GM21447 (cell line): ENCODE measurements around the gene CACNA2D3.
"Not testable (repeated sequence)": the region's sequence is repeated elsewhere in the genome, so short reads cannot be mapped to it uniquely, and the experiment has no call there.

Experiments used
- ATAC-seq: cut with Tn5 transposase; IDR thresholded peaks from one replicate; pipeline ENCODE4 v1.9.1; 2021; ENCODE audit not compliant: unreplicated experiment

Gene CACNA2D3

DNA sequence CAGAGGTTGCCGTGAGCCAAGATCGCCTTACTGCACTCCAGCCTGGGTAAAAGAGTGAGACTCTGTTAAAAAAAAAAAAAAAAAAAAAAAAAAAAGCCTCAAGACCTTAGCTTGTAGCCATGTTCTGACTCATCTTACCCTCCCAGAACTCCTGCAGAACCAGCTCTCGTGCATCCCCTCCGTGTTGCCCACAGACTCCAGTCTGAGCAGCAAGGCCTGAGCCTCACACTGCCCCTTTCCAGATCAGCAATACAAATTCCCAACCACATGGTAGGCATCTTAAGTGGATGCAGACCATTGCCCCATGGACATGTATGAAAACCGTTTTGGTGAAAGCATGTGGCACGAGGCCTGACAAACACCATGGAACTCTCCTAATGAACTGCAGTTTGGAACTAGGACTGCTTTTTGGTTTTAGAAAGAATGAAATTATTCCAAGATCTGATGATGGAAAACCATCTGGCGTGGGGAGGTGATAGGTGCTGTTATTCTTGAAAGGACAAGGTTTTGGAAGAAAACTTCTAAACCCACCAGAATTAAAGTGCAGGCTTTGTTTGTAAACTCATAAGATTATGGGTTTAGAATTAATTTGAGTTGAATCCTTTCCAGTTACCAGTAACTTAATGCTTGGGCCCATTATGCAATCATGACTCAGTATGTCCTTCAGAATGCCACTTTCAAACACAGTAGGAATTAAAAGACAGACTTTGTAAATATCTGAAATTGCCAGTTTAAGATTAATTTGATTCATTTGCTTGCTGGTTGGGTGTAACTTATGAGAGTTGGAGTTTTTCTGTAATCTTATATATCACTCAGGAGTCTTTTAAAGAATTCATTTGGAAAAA, 969.3 kb downstream of the CACNA2D3 start:
- no peak for ATAC-seq

DNA sequence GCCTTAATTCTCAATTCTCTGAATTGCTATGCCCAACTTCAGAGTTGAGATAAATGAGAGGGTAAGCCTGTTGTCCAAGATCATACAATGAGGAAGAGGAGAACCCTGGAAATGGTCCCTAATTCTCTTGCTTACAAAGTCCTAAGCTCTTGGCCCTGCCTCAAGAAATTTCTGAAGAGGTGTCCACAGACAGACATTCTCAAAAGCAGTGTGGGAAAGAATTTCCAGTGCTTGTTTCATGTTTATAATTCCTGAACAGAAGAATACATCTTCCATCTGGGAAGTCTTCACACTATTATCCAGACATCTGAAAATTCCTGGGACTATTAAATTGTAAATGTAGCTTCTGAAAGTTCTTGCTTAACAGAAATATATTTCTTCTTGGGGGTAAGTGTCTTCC, 972.3 kb downstream of the CACNA2D3 start:
- no peak for ATAC-seq

DNA sequence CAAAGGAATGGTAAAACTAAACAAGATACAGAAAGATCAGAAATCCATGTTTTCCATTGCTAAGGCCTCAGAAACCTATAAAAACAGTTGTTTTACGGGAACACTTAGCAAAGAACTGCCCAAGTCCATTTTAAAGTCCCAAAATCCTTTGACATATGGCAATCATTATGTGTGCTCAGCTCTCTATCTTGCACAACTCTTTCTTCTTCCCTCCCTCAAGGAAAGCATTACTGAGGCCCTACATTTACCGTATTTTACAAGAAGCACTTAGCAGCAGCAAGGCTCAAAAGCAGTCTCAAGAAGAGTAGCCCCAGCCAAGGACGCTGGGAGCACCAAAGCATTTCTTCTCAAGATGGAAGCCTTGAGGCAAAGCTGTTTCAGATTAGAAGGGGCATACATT, 975.1 kb downstream of the CACNA2D3 start:
- no peak for ATAC-seq

DNA sequence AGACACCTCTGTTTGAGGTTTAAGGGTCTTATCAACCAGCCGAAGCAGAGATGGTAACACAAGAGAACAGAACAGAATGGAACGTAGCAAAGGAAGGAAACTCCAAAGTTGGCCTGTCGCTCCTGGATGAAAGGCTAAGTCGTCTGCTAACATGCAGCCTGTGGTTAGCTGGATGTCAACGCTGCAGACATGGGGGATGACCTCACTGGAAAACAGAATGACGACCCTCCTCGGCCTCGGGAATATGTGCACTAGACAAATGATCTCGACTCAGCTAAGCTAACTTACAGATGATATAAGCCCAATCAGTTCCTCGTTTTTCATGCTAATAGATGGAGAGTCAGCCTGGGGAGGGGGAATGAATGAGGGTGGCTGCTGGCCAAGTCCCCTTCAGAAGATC, 983.3 kb downstream of the CACNA2D3 start:
- no peak for ATAC-seq

DNA sequence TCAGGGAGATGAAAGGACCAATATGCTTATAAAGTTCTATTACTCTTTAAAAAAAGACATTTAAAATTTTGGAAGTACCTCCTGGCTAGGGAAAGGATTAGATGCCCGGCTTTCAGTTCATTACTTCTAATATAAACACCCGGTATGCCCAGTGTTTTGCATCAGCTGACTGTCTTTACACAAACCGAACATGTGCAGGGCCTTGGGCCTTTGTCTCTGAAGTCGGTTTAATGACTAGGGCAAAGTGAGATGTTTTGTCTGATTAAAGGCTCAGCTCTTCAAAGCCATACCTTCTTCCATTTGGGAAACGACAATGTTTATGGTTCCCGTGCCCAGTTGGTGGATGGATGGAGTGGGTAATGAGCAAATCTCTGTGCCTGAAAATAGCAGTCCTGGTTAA, 984.8 kb downstream of the CACNA2D3 start:
- ATAC-seq: no peak

DNA sequence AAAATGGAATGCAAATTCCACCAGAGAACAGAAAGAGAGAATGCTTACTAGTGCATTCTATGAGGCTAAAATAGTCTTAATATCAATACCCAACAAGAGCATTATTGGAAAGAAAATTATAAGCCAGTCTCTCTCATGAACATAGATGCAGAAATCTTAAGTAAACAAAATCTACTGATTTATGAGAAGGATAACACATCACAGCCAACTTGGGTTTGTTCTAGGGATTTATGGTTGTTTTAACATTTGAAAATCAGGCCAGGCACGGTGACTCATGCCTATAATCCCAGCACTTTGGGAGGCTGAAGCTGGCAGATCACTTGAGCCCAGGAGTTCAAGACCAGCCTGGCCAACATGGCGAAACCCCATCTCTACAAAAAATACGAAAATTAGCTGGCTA, 989.6 kb downstream of the CACNA2D3 start:
- ATAC-seq: not testable (repeated sequence)

DNA sequence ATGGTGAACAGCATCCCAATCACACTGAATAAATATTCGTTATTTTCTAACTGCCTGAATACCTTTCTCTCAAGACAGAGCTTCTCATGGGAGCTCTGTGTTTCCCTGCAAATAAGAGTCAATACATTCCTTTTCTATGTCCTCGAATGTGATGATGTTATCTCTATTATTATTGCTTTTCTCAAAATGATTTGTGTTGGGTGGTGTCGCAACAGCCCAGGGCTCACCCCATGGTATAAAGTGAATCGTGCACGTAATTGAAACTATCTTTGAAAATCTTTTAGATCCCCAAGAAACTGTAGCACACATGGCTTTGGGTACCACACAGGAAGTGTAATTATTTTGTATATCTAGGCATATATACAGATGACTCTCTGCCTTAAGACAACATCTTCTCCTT, 996.1 kb downstream of the CACNA2D3 start:
- no peak for ATAC-seq

DNA sequence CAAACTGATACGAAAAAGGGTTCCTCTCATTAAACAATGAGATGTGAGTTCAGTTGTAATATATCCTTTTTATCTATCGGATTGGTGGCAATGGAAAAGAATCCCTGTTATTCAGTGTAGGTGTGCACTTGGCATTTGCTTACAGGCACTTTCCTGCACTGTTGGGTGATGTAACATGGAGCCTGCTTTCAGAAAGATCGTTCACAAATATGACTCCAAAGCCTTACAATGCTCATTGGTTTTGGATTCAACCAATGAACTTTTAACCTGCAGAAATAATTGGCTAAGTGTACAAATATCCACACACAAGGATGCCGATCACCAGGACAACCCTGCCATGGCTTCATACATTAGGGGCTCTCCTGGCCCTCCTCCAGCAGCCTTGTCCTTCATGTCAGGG, 996.9 kb downstream of the CACNA2D3 start:
- no peak for ATAC-seq

DNA sequence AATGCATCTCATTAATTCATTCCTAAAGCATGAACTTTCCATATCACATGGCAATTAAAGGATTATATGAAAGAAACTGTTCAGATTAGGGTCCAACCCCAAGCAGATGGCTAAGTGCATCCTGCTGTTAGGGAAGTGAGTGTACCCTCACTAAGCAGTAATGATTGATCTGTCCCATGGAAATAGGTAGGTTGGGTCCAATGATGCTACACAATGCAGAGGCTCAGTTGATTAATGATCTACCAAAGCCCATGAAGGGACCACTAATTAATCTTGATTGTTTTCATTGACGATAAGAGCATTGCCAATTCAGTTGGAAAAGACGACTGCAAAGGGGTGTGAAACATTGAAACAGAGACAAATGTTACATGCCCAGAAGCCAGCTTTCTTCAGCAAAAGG, 1000.0 kb downstream of the CACNA2D3 start:
- ATAC-seq: no peak
